DMS 273 (cell line): Measurements from ENCODE around the gene WDR90.

Experiments
- DNase-seq: peaks from one replicate; lab custom pipeline; 2025; ENCODE audit not compliant: unreplicated experiment; lab: John Stamatoyannopoulos, UW

The WDR90 gene

DNA sequence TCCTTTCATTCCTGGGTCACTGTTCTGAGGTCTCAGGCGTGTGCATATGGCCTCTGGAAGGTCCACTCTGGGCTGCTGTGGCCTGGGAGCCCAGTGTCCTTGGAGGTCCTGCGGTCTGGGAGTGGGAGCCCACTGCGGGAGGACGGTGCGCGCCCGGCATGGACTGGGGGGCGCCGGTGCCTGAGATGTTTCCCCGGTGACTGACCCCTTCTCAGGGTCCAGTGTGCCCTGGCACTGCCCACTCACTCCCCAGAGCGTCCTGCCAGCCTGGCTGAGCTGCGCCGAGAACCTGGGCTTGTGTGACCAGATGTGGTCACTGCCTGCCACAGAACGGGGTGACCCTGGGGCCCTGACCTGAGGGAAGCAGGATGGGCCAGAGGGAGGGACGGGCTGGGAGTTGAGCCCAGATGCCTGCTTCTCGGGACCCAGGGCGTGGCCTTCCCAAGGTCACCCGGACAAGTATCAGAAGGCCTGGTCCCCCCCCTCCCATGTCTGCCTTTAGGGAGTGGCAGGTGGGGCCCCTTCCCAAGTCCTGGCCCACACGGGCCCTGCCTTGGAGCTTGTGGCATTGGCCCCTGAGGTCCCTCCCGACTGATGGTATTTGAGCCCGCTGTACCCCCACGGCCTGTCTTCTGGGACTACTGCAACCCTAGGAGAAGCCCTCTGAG, 25.2 kb downstream of the WDR90 start:
- no peak for DNase-seq

GRCh38 chr16:674968-675883, 26.1 kb downstream of the WDR90 start, which contains the start of gene RHBDL1:
Gene RHBDL1, plus strand, starts transcription at chr16:675671. Its CDS starts 120 bp downstream, at chr16:675791.
- DNase-seq, result peak; percentile 71

GRCh38 chr16:675884-676564, 26.9 kb downstream of the WDR90 start:
- DNase-seq, result peak; percentile 62

DNA sequence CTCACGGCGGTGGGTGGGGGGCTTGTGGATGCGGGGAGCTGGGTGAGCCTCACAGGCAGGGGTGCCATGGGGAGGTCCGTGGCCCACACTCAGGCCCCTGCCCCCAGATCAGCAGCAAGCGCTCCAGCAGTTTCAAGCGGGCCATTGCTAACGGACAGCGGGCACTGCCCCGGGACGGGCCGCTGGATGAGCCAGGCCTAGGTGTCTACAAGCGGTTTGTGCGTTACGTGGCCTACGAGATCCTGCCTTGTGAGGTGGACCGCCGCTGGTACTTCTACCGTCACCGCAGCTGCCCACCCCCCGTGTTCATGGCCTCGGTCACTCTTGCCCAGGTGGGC, 27.4 kb downstream of the WDR90 start:
- no peak for DNase-seq

DNA sequence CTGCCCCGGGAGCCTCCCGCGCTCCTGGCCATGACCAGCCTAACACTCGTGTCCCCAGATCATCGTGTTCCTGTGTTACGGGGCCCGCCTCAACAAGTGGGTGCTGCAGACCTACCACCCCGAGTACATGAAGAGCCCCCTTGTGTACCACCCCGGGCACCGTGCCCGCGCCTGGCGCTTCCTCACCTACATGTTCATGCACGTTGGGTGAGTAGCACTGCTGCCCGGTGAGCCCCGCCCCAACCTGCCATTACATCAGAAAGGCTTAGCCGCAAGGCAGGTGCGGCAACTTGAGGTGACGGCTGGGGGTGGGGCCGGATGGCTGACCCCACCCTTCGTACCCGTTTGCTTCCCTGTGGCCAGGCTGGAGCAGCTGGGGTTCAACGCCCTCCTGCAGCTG, 27.7 kb downstream of the WDR90 start:
- DNase-seq, result no peak

DNA sequence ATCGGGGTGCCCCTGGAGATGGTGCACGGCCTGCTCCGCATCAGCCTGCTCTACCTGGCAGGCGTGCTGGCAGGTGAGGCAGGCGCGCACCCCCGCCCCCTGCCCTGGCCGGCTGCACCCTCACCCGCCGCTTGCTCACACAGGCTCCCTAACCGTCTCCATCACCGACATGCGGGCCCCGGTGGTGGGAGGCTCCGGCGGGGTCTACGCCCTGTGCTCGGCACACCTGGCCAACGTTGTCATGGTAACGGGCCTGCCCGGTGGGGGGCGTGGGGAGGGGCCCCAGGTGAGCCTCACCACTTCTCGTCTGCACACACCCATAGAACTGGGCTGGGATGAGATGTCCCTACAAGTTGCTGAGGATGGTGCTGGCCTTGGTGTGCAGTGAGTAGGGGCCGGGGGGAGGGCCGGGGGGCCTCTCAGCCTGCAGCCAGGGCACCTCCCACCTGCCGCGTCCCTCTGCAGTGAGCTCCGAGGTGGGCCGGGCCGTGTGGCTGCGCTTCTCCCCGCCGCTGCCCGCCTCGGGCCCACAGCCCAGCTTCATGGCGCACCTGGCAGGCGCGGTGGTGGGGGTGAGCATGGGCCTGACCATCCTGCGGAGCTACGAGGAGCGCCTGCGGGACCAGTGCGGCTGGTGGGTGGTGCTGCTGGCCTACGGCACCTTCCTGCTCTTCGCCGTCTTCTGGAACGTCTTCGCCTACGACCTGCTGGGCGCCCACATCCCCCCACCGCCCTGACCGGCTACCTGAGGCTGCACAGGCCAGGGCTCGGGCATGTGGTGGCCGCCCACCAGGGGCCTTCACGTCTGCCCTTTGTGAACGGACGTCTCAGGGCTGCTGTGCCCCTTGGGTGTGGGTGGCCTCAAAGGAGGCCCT, 28.4 kb downstream of the WDR90 start:
- DNase-seq, result no peak

- no peak for DNase-seq
Observed at GRCh38 chr16:678209-678857, 29.2 kb downstream of the WDR90 start.

- DNase-seq, result peak; percentile 93
Observed at GRCh38 chr16:678858-679813, 30.0 kb downstream of the WDR90 start.

GRCh38 chr16:679814-680624, 30.9 kb downstream of the WDR90 start, which contains the start of gene STUB1:
Gene STUB1, plus strand, starts transcription at chr16:680410. Its CDS starts 116 bp downstream, at chr16:680526.
- DNase-seq, result peak; percentile 95

- no peak for DNase-seq
Observed at GRCh38 chr16:680625-680945, 31.4 kb downstream of the WDR90 start.

DNA sequence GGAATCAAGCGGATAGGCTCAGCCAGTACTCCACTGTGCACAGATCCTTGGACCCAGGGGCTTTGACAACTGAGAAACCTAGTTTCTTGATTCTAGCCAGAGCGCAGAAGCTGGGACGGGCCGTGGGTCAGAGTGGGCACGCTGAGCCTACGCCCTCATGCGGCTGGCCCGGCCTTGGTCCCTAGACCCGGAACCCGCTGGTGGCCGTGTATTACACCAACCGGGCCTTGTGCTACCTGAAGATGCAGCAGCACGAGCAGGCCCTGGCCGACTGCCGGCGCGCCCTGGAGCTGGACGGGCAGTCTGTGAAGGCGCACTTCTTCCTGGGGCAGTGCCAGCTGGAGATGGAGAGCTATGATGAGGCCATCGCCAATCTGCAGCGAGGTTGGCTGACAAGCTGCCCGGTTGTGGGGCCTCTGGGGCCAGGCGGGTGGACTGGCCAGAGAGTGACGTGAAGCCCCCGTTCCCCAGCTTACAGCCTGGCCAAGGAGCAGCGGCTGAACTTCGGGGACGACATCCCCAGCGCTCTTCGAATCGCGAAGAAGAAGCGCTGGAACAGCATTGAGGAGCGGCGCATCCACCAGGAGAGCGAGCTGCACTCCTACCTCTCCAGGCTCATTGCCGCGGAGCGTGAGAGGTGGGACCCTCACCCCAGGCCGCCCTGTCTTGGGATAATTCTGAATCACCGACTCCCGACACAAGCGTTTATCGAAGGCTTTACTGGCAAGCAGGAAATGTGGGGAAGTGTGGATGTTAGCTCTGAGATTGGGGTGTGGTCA, 32.0 kb downstream of the WDR90 start:
- peak; percentile 81 for DNase-seq

DNA sequence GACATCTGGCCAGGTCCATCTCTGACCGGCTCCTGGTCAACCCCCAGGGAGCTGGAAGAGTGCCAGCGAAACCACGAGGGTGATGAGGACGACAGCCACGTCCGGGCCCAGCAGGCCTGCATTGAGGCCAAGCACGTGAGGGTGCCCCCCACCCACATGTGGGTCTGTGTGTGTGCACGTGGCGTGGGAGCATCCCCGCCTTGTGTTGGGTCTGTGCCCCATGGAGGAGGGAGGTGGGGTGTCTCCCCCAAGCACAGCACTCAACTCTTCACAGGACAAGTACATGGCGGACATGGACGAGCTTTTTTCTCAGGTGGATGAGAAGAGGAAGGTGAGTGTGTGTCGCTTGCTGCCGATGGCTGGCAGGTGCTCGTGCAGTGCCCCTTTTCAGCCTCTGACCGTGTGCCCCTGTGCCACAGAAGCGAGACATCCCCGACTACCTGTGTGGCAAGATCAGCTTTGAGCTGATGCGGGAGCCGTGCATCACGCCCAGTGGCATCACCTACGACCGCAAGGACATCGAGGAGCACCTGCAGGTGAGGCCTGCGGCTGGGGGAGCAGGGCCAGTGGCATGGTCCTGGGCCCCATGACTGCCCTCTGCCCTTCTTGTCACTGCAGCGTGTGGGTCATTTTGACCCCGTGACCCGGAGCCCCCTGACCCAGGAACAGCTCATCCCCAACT, 32.7 kb downstream of the WDR90 start:
- DNase-seq, result no peak

DNA sequence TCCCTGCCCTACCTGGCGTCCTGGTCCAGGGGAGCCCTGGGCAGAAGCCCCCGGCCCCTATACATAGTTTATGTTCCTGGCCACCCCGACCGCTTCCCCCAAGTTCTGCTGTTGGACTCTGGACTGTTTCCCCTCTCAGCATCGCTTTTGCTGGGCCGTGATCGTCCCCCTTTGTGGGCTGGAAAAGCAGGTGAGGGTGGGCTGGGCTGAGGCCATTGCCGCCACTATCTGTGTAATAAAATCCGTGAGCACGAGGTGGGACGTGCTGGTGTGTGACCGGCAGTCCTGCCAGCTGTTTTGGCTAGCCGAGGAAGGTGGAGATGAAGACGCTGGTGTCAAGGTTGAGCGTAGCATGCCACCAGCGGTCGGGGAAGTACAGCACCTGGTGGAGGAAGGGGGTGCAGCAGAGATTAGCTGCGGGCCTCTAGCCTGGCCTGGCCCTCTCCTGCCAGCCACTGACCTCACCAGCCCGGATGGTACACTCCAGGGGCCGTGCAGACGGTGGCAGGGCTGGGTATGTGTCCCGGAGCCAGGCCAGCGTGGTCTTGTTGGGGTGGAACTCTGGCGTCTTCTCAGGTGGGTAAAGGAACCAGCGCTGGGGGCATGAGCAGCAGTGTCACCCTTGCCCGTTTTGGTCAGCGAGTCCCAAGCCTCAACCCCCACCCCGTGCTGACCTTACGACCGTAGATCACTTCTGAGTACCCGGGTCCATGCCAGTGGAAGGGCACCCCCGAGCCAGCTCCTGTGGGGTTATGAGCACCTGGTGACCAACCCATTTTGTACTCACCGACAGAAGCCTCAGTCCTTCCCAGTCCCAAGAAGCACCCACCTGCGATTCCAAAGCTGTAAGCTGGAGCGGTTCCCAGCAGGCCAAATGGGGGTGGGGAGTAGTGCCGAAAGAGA, 33.6 kb downstream of the WDR90 start:
- DNase-seq, result no peak

GRCh38 chr16:683396-684070, 34.4 kb downstream of the WDR90 start:
- DNase-seq, result peak; percentile 67

DNA sequence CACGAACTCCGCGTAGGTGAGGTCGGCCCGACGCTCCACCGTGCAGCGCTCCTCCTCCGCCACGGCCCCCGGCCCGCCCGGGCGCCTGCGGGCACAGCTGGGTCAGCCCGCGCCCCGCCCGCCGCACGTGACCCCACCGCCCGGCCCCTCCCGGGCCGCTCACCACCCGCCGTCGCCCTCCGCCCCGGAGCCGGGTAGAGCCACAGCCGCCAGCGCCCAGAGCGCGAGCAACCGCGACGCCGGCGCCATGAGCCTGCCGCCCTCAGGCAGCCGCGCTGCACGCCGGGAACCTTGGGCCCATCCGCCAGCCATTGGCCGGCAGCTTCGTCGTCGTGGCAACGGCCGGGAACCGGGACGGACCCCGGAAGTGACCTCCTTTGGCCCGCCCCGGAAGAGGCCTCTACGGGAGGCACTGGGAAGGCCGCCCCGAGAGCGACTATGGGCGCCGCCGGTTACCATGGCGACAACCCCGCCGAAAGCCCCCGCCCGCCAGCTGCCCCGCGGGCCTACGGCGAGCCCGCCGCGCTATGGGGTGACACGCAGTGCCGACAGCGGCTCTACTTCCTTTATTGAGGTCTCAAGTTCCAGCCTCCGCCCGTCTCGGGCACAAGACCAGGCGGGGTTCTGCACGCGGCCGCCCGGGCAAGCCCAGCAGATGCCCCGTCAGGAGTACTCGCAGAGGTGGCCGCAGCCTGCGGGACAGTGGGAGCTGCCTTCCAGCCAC, 35.1 kb downstream of the WDR90 start, which contains the start of gene JMJD8:
Gene JMJD8 (minus strand): TSS at position 264 of the 724 bp plus-strand sequence. CDS start 15 bp downstream, at position 249.
- peak; percentile 99 for DNase-seq
